ENCODE results near the gene WRAP53.

WRAP53 gene

GRCh38 chr17:7674934-7675333 is 13.3 kb upstream of the WRAP53 start:
- H4K20me1 ChIP-seq (ENCODE audit: insufficient read depth, low read length) = 0 out of 2 replicates have a peak, but pooled peaks cover 4% of the 10 kb centered on the region
- TF ChIP-seq EZH2phosphoT487 (IDR thresholded peaks at IDR 0.05; ENCODE audit: low read depth) (no peak), CTCF (IDR thresholded peaks at IDR 0.05; ENCODE audit: low read depth, low read length) (no peak)
- no peaks in the 10 kb centered on the region for H3K4me1 ChIP-seq (ENCODE audit: low read length)
- H3K36me3 ChIP-seq (replicated peaks; ENCODE audit: low read depth, low read length) = peaks cover 31% of the 10 kb centered on the region
- peaks cover 7% of the 10 kb centered on the region for H3K79me2 ChIP-seq (ENCODE audit: low read length)
- H3K27ac ChIP-seq (ENCODE audit: low read length) = no peak overlapping the region
- H3K4me3 ChIP-seq (ENCODE audit: low read length) = no peak overlapping the region
- no peak overlapping the region for H3K9ac ChIP-seq (ENCODE audit: low read length)
- H2AFZ ChIP-seq (ENCODE audit: low read depth, low read length) = no peak overlapping the region
- no peak overlapping the region for H3K4me2 ChIP-seq (ENCODE audit: low read length)
- H3K9me3 ChIP-seq (ENCODE audit: insufficient read depth, low read length) = no peaks in the 10 kb centered on the region
- H3K27me3 ChIP-seq (ENCODE audit: low read depth, low read length) = no peaks in the 10 kb centered on the region

GRCh38 chr17:7676533-7676932 is 11.7 kb upstream of the WRAP53 start:
- Histone ChIP-seq H2AFZ (ENCODE audit: low read depth, low read length) (no peak overlapping the region), H3K27me3 (ENCODE audit: low read depth, low read length) (no peaks in the 10 kb centered on the region), H3K27ac (ENCODE audit: low read length) (no peak overlapping the region), H3K36me3 (replicated peaks; ENCODE audit: low read depth, low read length) (peaks cover 26% of the 10 kb centered on the region), H3K79me2 (ENCODE audit: low read length) (peaks cover 20% of the 10 kb centered on the region), H3K4me1 (ENCODE audit: low read length) (no peaks in the 10 kb centered on the region), H4K20me1 (ENCODE audit: insufficient read depth, low read length) (0 out of 2 replicates have a peak, but pooled peaks cover 7% of the 10 kb centered on the region), H3K9me3 (ENCODE audit: insufficient read depth, low read length) (no peaks in the 10 kb centered on the region), H3K4me3 (ENCODE audit: low read length) (no peak overlapping the region), H3K4me2 (ENCODE audit: low read length) (no peak overlapping the region), H3K9ac (ENCODE audit: low read length) (no peak overlapping the region)
- TF ChIP-seq CTCF (IDR thresholded peaks at IDR 0.05; ENCODE audit: low read depth, low read length) (no peak), EZH2phosphoT487 (IDR thresholded peaks at IDR 0.05; ENCODE audit: low read depth) (no peak)

GRCh38 chr17:7677388-7678067 is 10.7 kb upstream of the WRAP53 start:
- no peaks in the 10 kb centered on the region for H3K9me3 ChIP-seq (ENCODE audit: insufficient read depth, low read length)
- peaks cover 9% of the 10 kb centered on the region; the same call in 1 of the 2 replicates for H4K20me1 ChIP-seq (ENCODE audit: insufficient read depth, low read length)
- H3K27me3 ChIP-seq (ENCODE audit: low read depth, low read length) = no peaks in the 10 kb centered on the region
- no peak overlapping the region for H3K4me2 ChIP-seq (ENCODE audit: low read length)
- no peak overlapping the region for H3K9ac ChIP-seq (ENCODE audit: low read length)
- H3K4me1 ChIP-seq (ENCODE audit: low read length) = no peaks in the 10 kb centered on the region
- H3K4me3 ChIP-seq (ENCODE audit: low read length) = no peak overlapping the region
- H3K79me2 ChIP-seq (ENCODE audit: low read length) = peaks cover 28% of the 10 kb centered on the region
- H2AFZ ChIP-seq (ENCODE audit: low read depth, low read length) = no peak overlapping the region
- H3K36me3 ChIP-seq (replicated peaks; ENCODE audit: low read depth, low read length) = peaks cover 28% of the 10 kb centered on the region
- H3K27ac ChIP-seq (ENCODE audit: low read length) = no peak overlapping the region
- TF ChIP-seq EZH2phosphoT487 (IDR thresholded peaks at IDR 0.05; ENCODE audit: low read depth) = no peak
- no peak for TF ChIP-seq CTCF (IDR thresholded peaks at IDR 0.05; ENCODE audit: low read depth, low read length)

- peak overlapping the region; percentile 100 for H3K4me3 ChIP-seq (ENCODE audit: low read length)
- no peak overlapping the region; the same call in 1 of the 2 replicates for H3K27ac ChIP-seq (ENCODE audit: low read length)
- H3K4me1 ChIP-seq (ENCODE audit: low read length) = peaks cover 17% of the 10 kb centered on the region
- peak overlapping the region; percentile 100 for H3K9ac ChIP-seq (ENCODE audit: low read length)
- peak overlapping the region; percentile 93 for H3K4me2 ChIP-seq (ENCODE audit: low read length)
- TF ChIP-seq CTCF (IDR thresholded peaks at IDR 0.05; ENCODE audit: low read depth, low read length) = no peak
- no peaks in the 10 kb centered on the region for H3K27me3 ChIP-seq (ENCODE audit: low read depth, low read length)
- H3K79me2 ChIP-seq (ENCODE audit: low read length) = peaks cover 85% of the 10 kb centered on the region
- peaks cover 22% of the 10 kb centered on the region for H3K36me3 ChIP-seq (replicated peaks; ENCODE audit: low read depth, low read length)
- no peak overlapping the region for H2AFZ ChIP-seq (ENCODE audit: low read depth, low read length)
- H4K20me1 ChIP-seq (ENCODE audit: insufficient read depth, low read length) = peaks cover 31% of the 10 kb centered on the region
- no peaks in the 10 kb centered on the region for H3K9me3 ChIP-seq (ENCODE audit: insufficient read depth, low read length)
Observed at GRCh38 chr17:7684851-7685532, 3.3 kb upstream of the WRAP53 start.

Data from OCI-LY3 (cell line).